Skeletal muscle satellite cell (primary cell): Measurements from ENCODE around the gene GMPR2.
A peak's percentile ranks its signal among the peaks of the same experiment; 100 is the strongest.
"Not testable (repeated sequence)": the region's sequence is repeated elsewhere in the genome, so short reads cannot be mapped to it uniquely, and the experiment has no call there.

Experiments
- H3K27me3 ChIP-seq: 2 replicates; pipeline ENCODE4 v1.7.0; 2013; ENCODE audit warnings: low read length; ENCODE audit not compliant: control insufficient read depth, insufficient read depth
- H3K36me3 ChIP-seq: 2 replicates; pipeline ENCODE4 v1.7.0; 2013; ENCODE audit warnings: mild to moderate bottlenecking, control low read depth, low read length; ENCODE audit not compliant: insufficient read depth
- H3K4me1 ChIP-seq: 2 replicates; pipeline ENCODE4 v1.7.0; 2013; ENCODE audit warnings: low read length; ENCODE audit not compliant: control insufficient read depth, insufficient read depth
- H3K4me2 ChIP-seq: 2 replicates; pipeline ENCODE4 v1.7.0; 2013; ENCODE audit warnings: mild to moderate bottlenecking, low read length
- H3K4me3 ChIP-seq: 2 replicates; pipeline ENCODE4 v1.7.0; 2013; ENCODE audit warnings: low read length
- H3K9ac ChIP-seq: 2 replicates; pipeline ENCODE4 v1.7.0; 2013; ENCODE audit warnings: mild to moderate bottlenecking, low read depth, low read length, moderate library complexity
- H3K9me3 ChIP-seq: replicated peaks from 2 replicates; pipeline ENCODE4 v1.7.0; 2013; ENCODE audit warnings: mild to moderate bottlenecking, control low read depth, low read length

GMPR2 gene

DNA sequence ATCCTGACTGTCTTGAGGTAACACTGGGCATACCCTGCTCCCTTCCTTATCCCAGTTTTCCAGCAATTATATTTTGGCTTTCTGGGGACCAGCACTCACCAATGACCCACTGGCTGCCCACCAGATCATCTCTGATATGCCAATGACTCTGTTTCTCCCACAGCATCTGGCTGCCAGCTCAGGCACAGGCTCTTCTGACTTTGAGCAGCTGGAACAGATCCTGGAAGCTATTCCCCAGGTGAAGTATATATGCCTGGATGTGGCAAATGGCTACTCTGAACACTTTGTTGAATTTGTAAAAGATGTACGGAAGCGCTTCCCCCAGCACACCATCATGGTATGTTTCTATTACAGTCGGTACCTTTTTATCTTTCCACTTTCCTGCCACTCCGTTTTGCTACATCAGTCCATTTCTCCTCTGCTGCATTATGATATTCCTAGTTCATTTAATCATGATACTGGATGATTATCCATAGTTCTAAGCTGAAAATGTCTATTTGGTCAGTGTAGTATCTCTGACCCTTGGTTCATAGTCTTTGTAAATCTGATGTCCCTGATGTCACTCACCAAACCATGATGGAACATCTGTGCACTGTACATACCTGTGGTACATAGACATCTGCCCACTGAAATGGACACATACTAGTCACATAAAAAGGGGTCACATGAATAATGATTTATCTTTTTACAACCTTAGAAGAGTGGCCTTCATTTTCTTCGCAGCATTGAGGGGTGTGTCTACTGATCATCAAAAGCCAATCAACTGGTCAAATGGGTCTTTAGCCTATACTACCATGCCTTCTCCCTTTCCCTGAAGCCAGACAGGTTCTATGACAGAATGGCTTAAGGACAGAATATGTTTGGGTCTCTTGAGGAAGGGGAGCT, 3.3 kb downstream of the GMPR2 start:
- Histone ChIP-seq H3K4me1 (peaks cover 49% of the 10 kb centered on the region), H3K9ac (no peak overlapping the region), H3K27me3 (no peaks in the 10 kb centered on the region), H3K9me3 (no peaks in the 10 kb centered on the region), H3K36me3 (peaks cover 56% of the 10 kb centered on the region), H3K4me3 (no peak overlapping the region), H3K4me2 (no peak overlapping the region)

DNA sequence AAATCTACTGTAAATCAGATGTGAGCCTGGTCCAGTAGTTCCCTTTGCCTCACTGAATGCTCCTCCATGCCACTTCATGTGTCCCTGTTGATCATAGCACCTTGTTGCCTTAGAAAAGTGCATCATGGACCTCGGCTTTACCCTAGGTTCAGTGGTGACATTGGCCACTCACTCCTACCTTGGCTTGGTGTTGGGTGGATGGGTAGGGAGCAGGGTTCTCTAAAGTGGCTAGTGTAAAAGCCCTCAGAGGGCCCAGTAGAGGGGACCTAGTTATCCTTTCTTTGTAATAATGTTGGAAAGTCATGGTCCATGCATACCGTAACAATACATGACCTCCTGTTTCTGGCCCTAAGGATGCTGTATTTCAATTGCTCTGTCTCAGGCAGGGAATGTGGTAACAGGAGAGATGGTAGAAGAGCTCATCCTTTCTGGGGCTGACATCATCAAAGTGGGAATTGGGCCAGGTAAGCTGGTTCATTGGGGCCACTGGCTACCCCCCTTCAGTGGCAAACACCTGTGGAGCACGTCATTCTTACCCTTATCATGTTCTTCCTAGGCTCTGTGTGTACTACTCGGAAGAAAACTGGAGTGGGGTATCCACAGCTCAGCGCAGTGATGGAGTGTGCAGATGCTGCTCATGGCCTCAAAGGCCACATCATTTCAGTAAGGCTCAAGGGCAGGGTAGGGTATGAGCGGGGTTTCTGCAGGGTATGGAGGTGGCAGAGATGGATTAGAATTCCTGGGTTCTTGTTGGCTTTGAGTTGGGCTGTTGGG, 4.1 kb downstream of the GMPR2 start:
- Histone ChIP-seq H3K27me3 (no peaks in the 10 kb centered on the region), H3K4me3 (no peak overlapping the region), H3K4me2 (no peak overlapping the region), H3K36me3 (peaks cover 57% of the 10 kb centered on the region), H3K9me3 (no peaks in the 10 kb centered on the region), H3K4me1 (peaks cover 52% of the 10 kb centered on the region), H3K9ac (no peak overlapping the region)

DNA sequence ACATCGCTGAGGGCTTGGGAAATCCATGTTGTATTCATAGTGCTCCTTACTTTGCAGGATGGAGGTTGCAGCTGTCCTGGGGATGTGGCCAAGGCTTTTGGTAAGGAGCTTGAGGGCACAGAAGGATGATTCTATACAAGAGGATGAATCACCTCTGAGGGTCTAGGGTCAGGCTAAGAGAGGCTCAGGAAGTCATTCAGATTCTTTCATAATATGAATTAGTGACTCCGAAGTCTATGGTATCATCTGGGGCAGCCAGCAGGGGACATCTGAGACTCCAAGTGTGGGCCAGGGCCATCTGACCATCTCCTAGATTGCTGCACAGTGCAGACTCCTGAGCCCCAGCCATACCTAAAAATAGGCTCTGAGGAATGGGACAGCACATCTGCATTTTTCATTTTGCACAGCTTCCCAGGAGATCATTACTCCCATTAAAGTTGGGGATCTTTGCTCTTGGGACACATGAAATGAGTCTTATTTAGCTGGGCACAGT, 4.8 kb downstream of the GMPR2 start:
- peaks cover 57% of the 10 kb centered on the region for H3K36me3 ChIP-seq
- no peak overlapping the region for H3K4me3 ChIP-seq
- no peaks in the 10 kb centered on the region for H3K9me3 ChIP-seq
- no peak overlapping the region for H3K4me2 ChIP-seq
- H3K4me1 ChIP-seq: peaks cover 52% of the 10 kb centered on the region
- H3K9ac ChIP-seq: no peak overlapping the region
- H3K27me3 ChIP-seq: no peaks in the 10 kb centered on the region

DNA sequence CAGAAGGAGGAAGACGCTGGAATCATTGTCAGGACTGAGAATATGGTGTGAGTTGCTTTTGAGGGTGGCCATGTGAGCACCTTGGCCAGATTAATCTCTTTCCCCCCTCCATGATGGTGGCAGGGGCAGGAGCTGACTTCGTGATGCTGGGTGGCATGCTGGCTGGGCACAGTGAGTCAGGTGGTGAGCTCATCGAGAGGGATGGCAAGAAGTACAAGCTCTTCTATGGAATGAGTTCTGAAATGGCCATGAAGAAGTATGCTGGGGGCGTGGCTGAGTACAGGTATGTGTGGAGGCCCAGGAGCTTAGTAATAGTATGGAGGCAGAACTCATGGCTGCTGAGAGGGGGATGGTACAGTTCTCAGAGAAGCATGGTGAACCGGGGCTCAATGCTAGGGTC, 5.4 kb downstream of the GMPR2 start:
- Histone ChIP-seq H3K9me3 (no peaks in the 10 kb centered on the region), H3K9ac (no peak overlapping the region), H3K27me3 (no peaks in the 10 kb centered on the region), H3K4me3 (no peak overlapping the region), H3K4me2 (no peak overlapping the region), H3K4me1 (peaks cover 52% of the 10 kb centered on the region), H3K36me3 (peaks cover 57% of the 10 kb centered on the region)

DNA sequence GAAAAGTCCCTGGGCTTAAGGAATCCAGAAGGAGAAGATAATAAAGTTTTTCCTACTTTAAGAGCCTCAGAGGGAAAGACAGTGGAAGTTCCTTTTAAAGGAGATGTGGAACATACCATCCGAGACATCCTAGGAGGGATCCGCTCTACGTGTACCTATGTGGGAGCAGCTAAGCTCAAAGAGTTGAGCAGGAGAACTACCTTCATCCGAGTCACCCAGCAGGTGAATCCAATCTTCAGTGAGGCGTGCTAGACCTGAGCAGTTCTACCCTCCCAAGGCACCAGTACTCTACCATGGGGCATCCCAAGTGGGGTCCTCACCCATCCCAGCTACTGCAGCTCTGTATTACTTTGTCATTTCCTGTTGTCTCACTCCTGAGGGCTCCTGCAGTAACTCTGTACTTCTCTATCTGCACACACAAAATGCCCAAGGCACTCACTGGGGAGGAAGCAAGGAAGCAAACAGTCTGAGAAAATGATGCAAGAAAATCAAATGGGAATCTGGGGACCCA, 5.9 kb downstream of the GMPR2 start:
- Histone ChIP-seq H3K4me3 (no peak overlapping the region), H3K4me2 (no peak overlapping the region), H3K36me3 (peaks cover 57% of the 10 kb centered on the region), H3K9ac (no peak overlapping the region), H3K4me1 (peaks cover 52% of the 10 kb centered on the region), H3K9me3 (no peaks in the 10 kb centered on the region), H3K27me3 (no peaks in the 10 kb centered on the region)

DNA sequence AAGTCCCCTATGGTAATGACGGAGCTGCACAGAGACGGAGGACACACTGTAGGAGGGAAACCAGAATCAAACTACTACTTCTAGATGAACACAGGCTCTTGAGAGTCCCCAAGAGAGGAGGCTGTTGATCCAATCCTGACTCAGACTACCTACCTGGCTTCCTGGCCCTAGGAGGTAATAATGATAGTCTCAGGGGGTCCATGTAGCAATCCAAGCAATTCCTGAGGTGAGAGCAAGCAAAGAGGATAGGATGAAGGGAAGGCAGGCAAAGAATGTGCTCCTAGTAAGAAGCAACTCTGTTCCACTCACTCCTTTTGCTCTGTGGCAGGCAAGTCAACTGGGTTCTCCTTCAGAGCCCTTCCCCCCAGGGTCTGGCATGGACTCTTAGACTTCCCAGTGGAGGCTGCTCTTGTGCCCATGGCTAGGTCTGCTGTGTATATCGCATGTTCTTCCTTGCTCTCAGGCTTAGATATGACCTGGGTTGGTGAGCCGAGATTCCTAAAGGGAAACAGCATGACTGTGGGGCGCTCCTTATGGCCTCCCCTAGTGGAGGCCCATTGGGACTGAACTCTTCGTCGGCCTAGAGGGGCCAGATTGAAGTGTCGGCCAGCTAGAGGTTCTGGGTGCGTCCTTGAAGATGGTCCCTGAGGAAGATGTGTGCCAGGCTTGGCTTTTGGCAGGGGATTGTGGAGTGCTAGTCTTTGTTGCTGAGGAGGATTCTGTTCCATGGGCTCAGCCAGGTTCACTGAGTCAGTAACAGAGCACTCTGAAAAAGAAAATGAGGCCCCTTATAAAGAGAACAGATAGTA, 7.6 kb downstream of the GMPR2 start:
- Histone ChIP-seq H3K4me1 (peaks cover 41% of the 10 kb centered on the region), H3K36me3 (peaks cover 54% of the 10 kb centered on the region), H3K27me3 (no peaks in the 10 kb centered on the region), H3K4me2 (peak overlapping the region; percentile 39), H3K9ac (peak overlapping the region; percentile 92), H3K9me3 (no peaks in the 10 kb centered on the region), H3K4me3 (no peak overlapping the region)

DNA sequence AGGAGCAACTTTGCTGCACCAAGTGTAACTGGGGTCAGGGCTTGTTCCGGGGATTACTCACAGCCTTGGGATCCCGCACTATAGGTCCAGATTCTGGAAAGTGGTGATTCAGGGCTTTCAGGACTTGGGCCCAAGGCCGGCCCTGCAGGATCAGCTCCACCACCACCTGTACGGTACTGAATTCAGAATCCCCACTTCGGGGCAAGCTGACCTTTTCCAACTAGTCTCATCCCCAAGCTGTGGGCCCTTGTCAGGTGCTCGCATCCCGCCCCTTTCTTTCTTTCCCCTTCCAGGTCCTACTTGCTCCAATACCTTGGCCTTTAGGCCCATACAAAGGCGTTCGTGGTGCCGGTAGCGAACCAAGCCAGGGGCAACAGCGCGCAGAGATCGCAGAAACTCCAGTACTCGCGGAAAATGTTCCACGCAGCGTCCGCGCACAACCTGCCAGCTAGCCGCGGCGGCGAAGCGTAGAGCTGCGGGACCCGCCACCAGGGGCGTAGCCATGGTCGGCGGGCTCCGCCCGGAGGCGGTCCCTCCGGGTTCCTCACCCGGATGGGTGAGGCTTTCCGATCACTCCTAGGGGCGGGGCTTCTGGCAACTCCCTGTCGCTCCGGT, 9.2 kb downstream of the GMPR2 start:
- H3K4me1 ChIP-seq: peaks cover 41% of the 10 kb centered on the region
- peaks cover 42% of the 10 kb centered on the region for H3K36me3 ChIP-seq
- no peaks in the 10 kb centered on the region for H3K27me3 ChIP-seq
- H3K4me2 ChIP-seq: peak overlapping the region; percentile 91
- peak overlapping the region; percentile 81 for H3K4me3 ChIP-seq
- H3K9me3 ChIP-seq: no peaks in the 10 kb centered on the region
- H3K9ac ChIP-seq: peak overlapping the region; percentile 92

DNA sequence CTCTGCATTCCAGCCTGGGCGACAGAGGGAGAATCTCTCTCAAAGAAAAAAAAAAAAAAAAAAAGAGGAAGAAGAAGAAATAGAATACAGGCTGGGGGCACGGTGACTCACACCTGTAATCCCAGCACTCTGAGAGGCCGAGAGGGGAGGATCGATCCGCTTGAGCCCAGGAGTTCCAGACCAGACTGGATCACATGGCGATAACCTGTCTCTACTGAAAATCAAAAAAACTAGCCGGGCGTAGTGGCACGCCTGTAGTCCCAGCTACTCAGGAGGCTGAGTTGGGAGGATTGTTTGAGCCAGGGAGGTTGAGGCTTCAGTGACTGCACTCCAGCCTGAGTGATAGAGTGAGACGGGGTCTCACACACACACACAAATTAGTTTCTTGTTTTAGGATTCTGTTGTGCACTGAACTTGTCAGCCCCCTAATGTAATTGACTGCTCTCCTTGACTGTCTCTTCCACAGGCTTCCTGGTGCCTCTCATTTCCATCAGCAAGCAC, 10.7 kb downstream of the GMPR2 start:
- no peaks in the 10 kb centered on the region for H3K27me3 ChIP-seq
- H3K4me3 ChIP-seq: peak overlapping the region; percentile 81
- H3K4me1 ChIP-seq: peaks cover 37% of the 10 kb centered on the region
- H3K36me3 ChIP-seq: peaks cover 28% of the 10 kb centered on the region
- H3K4me2 ChIP-seq: peak overlapping the region; percentile 91
- no peaks in the 10 kb centered on the region for H3K9me3 ChIP-seq
- peak overlapping the region; percentile 92 for H3K9ac ChIP-seq

DNA sequence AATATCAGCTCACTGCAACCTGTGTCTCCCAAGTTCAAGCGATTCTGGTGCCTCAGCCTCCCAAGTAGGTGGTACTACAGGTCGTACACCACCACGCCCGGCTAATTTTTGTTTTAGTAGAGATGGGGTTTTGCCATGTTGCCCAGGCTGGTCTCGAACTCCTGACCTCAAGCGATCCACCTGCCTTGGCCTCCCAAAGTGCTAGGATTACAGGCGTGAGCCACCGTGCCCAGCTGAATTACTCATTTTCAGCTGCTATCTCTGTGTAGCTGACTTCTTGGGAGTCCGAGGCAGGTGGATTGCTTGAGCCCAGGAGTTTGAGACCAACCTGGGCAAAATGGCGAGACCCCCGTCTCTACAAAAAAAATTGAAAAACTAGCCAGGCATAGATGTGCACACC, 12.6 kb downstream of the GMPR2 start:
- not testable (repeated sequence) for H3K9me3 ChIP-seq, H3K4me2 ChIP-seq, H3K36me3 ChIP-seq, H3K4me3 ChIP-seq, H3K27me3 ChIP-seq, H3K9ac ChIP-seq
- H3K4me1 ChIP-seq: peaks cover 20% of the 10 kb centered on the region

DNA sequence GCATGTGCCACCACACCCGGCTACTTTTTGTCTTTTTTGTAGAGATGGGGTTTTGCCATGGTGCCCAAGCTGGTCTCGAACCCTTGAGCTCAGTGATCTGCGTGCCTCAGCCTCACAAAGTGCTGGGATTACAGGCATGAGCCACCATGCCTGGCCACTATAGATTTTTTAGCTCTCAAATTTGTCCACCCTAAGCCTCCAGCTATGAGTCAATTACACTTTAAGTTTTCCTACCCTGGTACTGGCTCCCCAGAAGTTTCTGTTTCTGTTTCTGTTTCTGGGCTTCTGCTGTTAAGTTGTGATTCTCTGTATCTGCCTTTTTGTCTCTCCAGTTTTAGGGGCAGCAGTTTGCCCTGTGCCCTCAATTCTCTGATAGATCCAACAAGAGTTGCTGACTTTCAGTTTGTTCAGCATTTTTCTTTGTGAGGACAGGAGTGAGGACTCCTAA, 14.1 kb downstream of the GMPR2 start:
- Histone ChIP-seq H3K9ac (no peak overlapping the region), H3K27me3 (no peaks in the 10 kb centered on the region), H3K4me2 (no peak overlapping the region), H3K4me1 (peaks cover 8% of the 10 kb centered on the region), H3K4me3 (no peak overlapping the region), H3K9me3 (no peaks in the 10 kb centered on the region), H3K36me3 (no peaks in the 10 kb centered on the region)
